ENCODE results near the gene IGF2BP2.
"Not testable (repeated sequence)": the region's sequence is repeated elsewhere in the genome, so short reads cannot be mapped to it uniquely, and the experiment has no call there.

Gene IGF2BP2

GRCh38 chr3:185857208-185857607, 32.4 kb upstream of the IGF2BP2 start:
- 100% methylated on average over 1 of the region's 3 CpGs; no CpG with 5 or more reads in 1 of the 2 experiments for WGBS, 2 experiments (ENCODE audit: insufficient coverage in 2 of 2)
- Histone ChIP-seq H3K4me3 (ENCODE audit: extremely low read depth, insufficient read depth, low read length, poor library complexity, severe bottlenecking) (no peak overlapping the region), H3K36me3 (ENCODE audit: control insufficient read depth, insufficient read depth, low read length) (no peaks in the 10 kb centered on the region), H3K4me1 (ENCODE audit: control insufficient read depth, insufficient read depth, low read length, poor library complexity, severe bottlenecking) (no peaks in the 10 kb centered on the region), H3K27ac (ENCODE audit: low read depth, low read length, severe bottlenecking) (no peak overlapping the region), H3K9me3 (ENCODE audit: control insufficient read depth, low read length) (peaks cover 11% of the 10 kb centered on the region)

- H3K4me3 ChIP-seq (ENCODE audit: extremely low read depth, insufficient read depth, low read length, poor library complexity, severe bottlenecking) = no peak overlapping the region
- H3K9me3 ChIP-seq (ENCODE audit: control insufficient read depth, low read length) = peaks cover 11% of the 10 kb centered on the region
- H3K27ac ChIP-seq (ENCODE audit: low read depth, low read length, severe bottlenecking) = no peak overlapping the region
- H3K36me3 ChIP-seq (ENCODE audit: control insufficient read depth, insufficient read depth, low read length) = no peaks in the 10 kb centered on the region
- no peaks in the 10 kb centered on the region for H3K4me1 ChIP-seq (ENCODE audit: control insufficient read depth, insufficient read depth, low read length, poor library complexity, severe bottlenecking)
Measured at GRCh38 chr3:185856652-185857051, 31.8 kb upstream of the IGF2BP2 start.

GRCh38 chr3:185853771-185854170, 28.9 kb upstream of the IGF2BP2 start:
- H3K36me3 ChIP-seq (ENCODE audit: control insufficient read depth, insufficient read depth, low read length); H3K4me1 ChIP-seq (ENCODE audit: control insufficient read depth, insufficient read depth, low read length, poor library complexity, severe bottlenecking); H3K27ac ChIP-seq (ENCODE audit: low read depth, low read length, severe bottlenecking); H3K4me3 ChIP-seq (ENCODE audit: extremely low read depth, insufficient read depth, low read length, poor library complexity, severe bottlenecking): not testable (repeated sequence)
- peaks cover 11% of the 10 kb centered on the region for H3K9me3 ChIP-seq (ENCODE audit: control insufficient read depth, low read length)
- whole genome bisulfite sequencing, 2 experiments (ENCODE audit: insufficient coverage in 2 of 2) = 100% methylated on average over 2 to 3 of the region's 3 CpGs

GRCh38 chr3:185852635-185853034, 27.8 kb upstream of the IGF2BP2 start:
- H3K36me3 ChIP-seq (ENCODE audit: control insufficient read depth, insufficient read depth, low read length) = no peaks in the 10 kb centered on the region
- no peak overlapping the region for H3K27ac ChIP-seq (ENCODE audit: low read depth, low read length, severe bottlenecking)
- H3K4me3 ChIP-seq (ENCODE audit: extremely low read depth, insufficient read depth, low read length, poor library complexity, severe bottlenecking) = no peak overlapping the region
- H3K9me3 ChIP-seq (ENCODE audit: control insufficient read depth, low read length) = peaks cover 9% of the 10 kb centered on the region
- H3K4me1 ChIP-seq (ENCODE audit: control insufficient read depth, insufficient read depth, low read length, poor library complexity, severe bottlenecking) = no peaks in the 10 kb centered on the region
- 100% methylated on average over 3 of the region's 4 CpGs for WGBS, 2 experiments (ENCODE audit: insufficient coverage in 2 of 2)

GRCh38 chr3:185851959-185852358, 27.1 kb upstream of the IGF2BP2 start:
- Histone ChIP-seq H3K9me3 (ENCODE audit: control insufficient read depth, low read length) (peaks cover 7% of the 10 kb centered on the region), H3K4me3 (ENCODE audit: extremely low read depth, insufficient read depth, low read length, poor library complexity, severe bottlenecking) (no peak overlapping the region), H3K4me1 (ENCODE audit: control insufficient read depth, insufficient read depth, low read length, poor library complexity, severe bottlenecking) (no peaks in the 10 kb centered on the region), H3K36me3 (ENCODE audit: control insufficient read depth, insufficient read depth, low read length) (no peaks in the 10 kb centered on the region), H3K27ac (ENCODE audit: low read depth, low read length, severe bottlenecking) (no peak overlapping the region)
- no CpG with 5 or more reads among the region's 1 CpG for WGBS, 2 experiments (ENCODE audit: insufficient coverage in 2 of 2)

- Histone ChIP-seq H3K4me1 (ENCODE audit: control insufficient read depth, insufficient read depth, low read length, poor library complexity, severe bottlenecking) (no peaks in the 10 kb centered on the region), H3K9me3 (ENCODE audit: control insufficient read depth, low read length) (peaks cover under 1% of the 10 kb centered on the region), H3K36me3 (ENCODE audit: control insufficient read depth, insufficient read depth, low read length) (no peaks in the 10 kb centered on the region), H3K4me3 (ENCODE audit: extremely low read depth, insufficient read depth, low read length, poor library complexity, severe bottlenecking) (no peak overlapping the region), H3K27ac (ENCODE audit: low read depth, low read length, severe bottlenecking) (no peak overlapping the region)
- no CpG with 5 or more reads among the region's 3 CpGs for WGBS, 2 experiments (ENCODE audit: insufficient coverage in 2 of 2)
Measured at GRCh38 chr3:185851046-185851445, 26.2 kb upstream of the IGF2BP2 start.

GRCh38 chr3:185847506-185847905, 22.7 kb upstream of the IGF2BP2 start:
- peak overlapping the region; percentile 29 for H3K27ac ChIP-seq (ENCODE audit: low read depth, low read length, severe bottlenecking)
- no peaks in the 10 kb centered on the region for H3K4me1 ChIP-seq (ENCODE audit: control insufficient read depth, insufficient read depth, low read length, poor library complexity, severe bottlenecking)
- no peaks in the 10 kb centered on the region for H3K36me3 ChIP-seq (ENCODE audit: control insufficient read depth, insufficient read depth, low read length)
- 90 to 93% methylated on average over 3 of the region's 6 CpGs for WGBS, 2 experiments (ENCODE audit: insufficient coverage in 2 of 2)
- H3K4me3 ChIP-seq (ENCODE audit: extremely low read depth, insufficient read depth, low read length, poor library complexity, severe bottlenecking) = no peak overlapping the region
- no peaks in the 10 kb centered on the region for H3K9me3 ChIP-seq (ENCODE audit: control insufficient read depth, low read length)

- WGBS, 2 experiments (ENCODE audit: insufficient coverage in 2 of 2) = 61 to 63% methylated on average over 5 of the region's 6 CpGs
- Histone ChIP-seq H3K4me1 (ENCODE audit: control insufficient read depth, insufficient read depth, low read length, poor library complexity, severe bottlenecking) (no peaks in the 10 kb centered on the region), H3K9me3 (ENCODE audit: control insufficient read depth, low read length) (no peaks in the 10 kb centered on the region), H3K4me3 (ENCODE audit: extremely low read depth, insufficient read depth, low read length, poor library complexity, severe bottlenecking) (no peak overlapping the region), H3K27ac (ENCODE audit: low read depth, low read length, severe bottlenecking) (no peak overlapping the region), H3K36me3 (ENCODE audit: control insufficient read depth, insufficient read depth, low read length) (no peaks in the 10 kb centered on the region)
Measured at GRCh38 chr3:185846037-185846436, 21.2 kb upstream of the IGF2BP2 start.

GRCh38 chr3:185844051-185844450, 19.2 kb upstream of the IGF2BP2 start:
- Histone ChIP-seq H3K36me3 (ENCODE audit: control insufficient read depth, insufficient read depth, low read length) (no peaks in the 10 kb centered on the region), H3K27ac (ENCODE audit: low read depth, low read length, severe bottlenecking) (no peak overlapping the region), H3K4me3 (ENCODE audit: extremely low read depth, insufficient read depth, low read length, poor library complexity, severe bottlenecking) (no peak overlapping the region), H3K4me1 (ENCODE audit: control insufficient read depth, insufficient read depth, low read length, poor library complexity, severe bottlenecking) (no peaks in the 10 kb centered on the region), H3K9me3 (ENCODE audit: control insufficient read depth, low read length) (no peaks in the 10 kb centered on the region)
- WGBS, 2 experiments (ENCODE audit: insufficient coverage in 2 of 2) = 90 to 96% methylated on average over 1 to 3 of the region's 3 CpGs

GRCh38 chr3:185843635-185844034, 18.8 kb upstream of the IGF2BP2 start:
- Histone ChIP-seq H3K27ac (ENCODE audit: low read depth, low read length, severe bottlenecking) (no peak overlapping the region), H3K36me3 (ENCODE audit: control insufficient read depth, insufficient read depth, low read length) (no peaks in the 10 kb centered on the region), H3K4me3 (ENCODE audit: extremely low read depth, insufficient read depth, low read length, poor library complexity, severe bottlenecking) (no peak overlapping the region), H3K4me1 (ENCODE audit: control insufficient read depth, insufficient read depth, low read length, poor library complexity, severe bottlenecking) (no peaks in the 10 kb centered on the region), H3K9me3 (ENCODE audit: control insufficient read depth, low read length) (no peaks in the 10 kb centered on the region)
- 83 to 100% methylated on average over 1 of the region's 2 CpGs for WGBS, 2 experiments (ENCODE audit: insufficient coverage in 2 of 2)

GRCh38 chr3:185843126-185843525, 18.3 kb upstream of the IGF2BP2 start:
- H3K4me1 ChIP-seq (ENCODE audit: control insufficient read depth, insufficient read depth, low read length, poor library complexity, severe bottlenecking) = no peaks in the 10 kb centered on the region
- WGBS, 2 experiments (ENCODE audit: insufficient coverage in 2 of 2) = 80 to 100% methylated on average over 1 of the region's 3 CpGs
- no peak overlapping the region for H3K4me3 ChIP-seq (ENCODE audit: extremely low read depth, insufficient read depth, low read length, poor library complexity, severe bottlenecking)
- no peaks in the 10 kb centered on the region for H3K36me3 ChIP-seq (ENCODE audit: control insufficient read depth, insufficient read depth, low read length)
- H3K9me3 ChIP-seq (ENCODE audit: control insufficient read depth, low read length) = no peaks in the 10 kb centered on the region
- H3K27ac ChIP-seq (ENCODE audit: low read depth, low read length, severe bottlenecking) = no peak overlapping the region

- no peaks in the 10 kb centered on the region for H3K9me3 ChIP-seq (ENCODE audit: control insufficient read depth, low read length)
- H3K4me3 ChIP-seq (ENCODE audit: extremely low read depth, insufficient read depth, low read length, poor library complexity, severe bottlenecking) = no peak overlapping the region
- H3K36me3 ChIP-seq (ENCODE audit: control insufficient read depth, insufficient read depth, low read length) = no peaks in the 10 kb centered on the region
- H3K27ac ChIP-seq (ENCODE audit: low read depth, low read length, severe bottlenecking) = no peak overlapping the region
- whole genome bisulfite sequencing, 2 experiments (ENCODE audit: insufficient coverage in 2 of 2) = 84 to 93% methylated on average over 3 of the region's 4 CpGs
- H3K4me1 ChIP-seq (ENCODE audit: control insufficient read depth, insufficient read depth, low read length, poor library complexity, severe bottlenecking) = no peaks in the 10 kb centered on the region
Measured at GRCh38 chr3:185842241-185842640, 17.4 kb upstream of the IGF2BP2 start.
